ENCODE results near the gene FBXW8.

FBXW8 gene

DNA sequence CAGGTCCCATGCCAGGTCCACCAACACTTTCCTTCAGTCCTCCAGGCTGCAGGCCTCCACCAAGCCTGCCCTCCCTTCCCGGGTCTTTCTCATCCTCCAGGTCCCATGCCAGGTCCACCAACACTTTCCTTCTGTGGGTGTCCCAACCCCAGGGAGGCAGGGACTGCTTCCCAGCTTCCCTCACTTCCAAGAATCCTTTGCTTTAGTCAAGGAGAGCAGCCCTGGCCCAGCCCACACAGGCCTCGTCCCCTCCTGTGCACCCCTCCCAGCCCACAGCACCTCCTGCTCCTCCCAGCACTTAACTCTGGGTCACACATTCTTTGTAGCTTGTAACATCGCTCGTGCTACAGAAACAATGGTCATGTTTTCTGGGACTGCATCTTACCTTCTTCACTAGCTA is 115.6 kb downstream of the FBXW8 start:
- DNase-seq = no peak
- Histone ChIP-seq H2AFZ (ENCODE audit: low read length) (no peak overlapping the region), H3K9me3 (replicated peaks; ENCODE audit: insufficient read depth, low read length) (no peaks in the 10 kb centered on the region), H3K36me3 (replicated peaks; ENCODE audit: insufficient read depth, low read length) (no peaks in the 10 kb centered on the region), H3K27me3 (replicated peaks; ENCODE audit: insufficient read depth, low read length) (no peaks in the 10 kb centered on the region), H3K9me2 (replicated peaks; ENCODE audit: insufficient read depth, low read length) (no peaks in the 10 kb centered on the region), H3K4me1 (ENCODE audit: low read length) (peaks cover 21% of the 10 kb centered on the region), H4K20me1 (ENCODE audit: insufficient read depth, low read length) (no peaks in the 10 kb centered on the region), H3K4me2 (ENCODE audit: low read depth, low read length) (no peak overlapping the region), H3K9ac (ENCODE audit: low read length) (peak overlapping the region; percentile 64; the same call in 1 of the 2 replicates), H3F3A (ENCODE audit: insufficient read depth, low read length) (peaks cover 12% of the 10 kb centered on the region; the same call in 1 of the 2 replicates), H3K4me3 (ENCODE audit: low read length) (no peak overlapping the region), H3K27ac (ENCODE audit: low read length) (peak overlapping the region; percentile 99; the same call in 1 of the 2 replicates), H3K79me2 (ENCODE audit: low read length) (0 out of 2 replicates have a peak, but pooled peaks cover 9% of the 10 kb centered on the region)
- TF ChIP-seq CTCF (IDR thresholded peaks at IDR 0.05; ENCODE audit: low read length) (no peak), EZH2 (optimal IDR thresholded peaks at IDR 0.05; ENCODE audit: low read depth, low read length) (no peak), EZH2phosphoT487 (IDR thresholded peaks at IDR 0.05; ENCODE audit: low read length) (no peak)

DNA sequence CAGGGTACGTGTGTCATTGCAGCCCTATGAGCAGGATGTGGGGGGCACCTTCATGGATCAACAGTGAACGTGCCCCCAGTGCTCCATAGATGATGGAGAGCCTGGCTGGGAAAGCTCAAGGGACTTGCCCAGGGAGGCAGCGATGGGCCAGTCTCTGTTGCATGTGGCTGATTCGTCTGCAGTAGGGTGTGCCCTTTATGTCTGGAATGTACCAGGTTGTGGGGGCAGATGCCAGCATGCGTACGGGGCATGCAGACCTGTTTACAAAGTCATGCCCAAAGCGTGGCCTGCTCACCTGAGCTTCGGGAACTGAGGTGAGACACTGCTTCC is 116.1 kb downstream of the FBXW8 start:
- Histone ChIP-seq H3K9me3 (replicated peaks; ENCODE audit: insufficient read depth, low read length) (no peaks in the 10 kb centered on the region), H4K20me1 (ENCODE audit: insufficient read depth, low read length) (no peaks in the 10 kb centered on the region), H2AFZ (ENCODE audit: low read length) (no peak overlapping the region), H3K4me3 (ENCODE audit: low read length) (no peak overlapping the region), H3K4me1 (ENCODE audit: low read length) (peaks cover 21% of the 10 kb centered on the region), H3K4me2 (ENCODE audit: low read depth, low read length) (no peak overlapping the region), H3K36me3 (replicated peaks; ENCODE audit: insufficient read depth, low read length) (no peaks in the 10 kb centered on the region), H3K27me3 (replicated peaks; ENCODE audit: insufficient read depth, low read length) (no peaks in the 10 kb centered on the region), H3F3A (ENCODE audit: insufficient read depth, low read length) (peaks cover 12% of the 10 kb centered on the region; the same call in 1 of the 2 replicates), H3K79me2 (ENCODE audit: low read length) (0 out of 2 replicates have a peak, but pooled peaks cover 9% of the 10 kb centered on the region), H3K9ac (ENCODE audit: low read length) (no peak overlapping the region), H3K9me2 (replicated peaks; ENCODE audit: insufficient read depth, low read length) (no peaks in the 10 kb centered on the region), H3K27ac (ENCODE audit: low read length) (no peak overlapping the region)
- no peak for DNase-seq
- TF ChIP-seq EZH2 (optimal IDR thresholded peaks at IDR 0.05; ENCODE audit: low read depth, low read length) (no peak), EZH2phosphoT487 (IDR thresholded peaks at IDR 0.05; ENCODE audit: low read length) (no peak), CTCF (IDR thresholded peaks at IDR 0.05; ENCODE audit: low read length) (no peak)

- TF ChIP-seq EZH2 (optimal IDR thresholded peaks at IDR 0.05; ENCODE audit: low read depth, low read length) = no peak
- no peak for TF ChIP-seq EZH2phosphoT487 (IDR thresholded peaks at IDR 0.05; ENCODE audit: low read length)
- TF ChIP-seq CTCF (IDR thresholded peaks at IDR 0.05; ENCODE audit: low read length) = no peak
- H3K4me3 ChIP-seq (ENCODE audit: low read length) = no peak overlapping the region
- H3F3A ChIP-seq (ENCODE audit: insufficient read depth, low read length) = peaks cover 12% of the 10 kb centered on the region; the same call in 1 of the 2 replicates
- H3K4me1 ChIP-seq (ENCODE audit: low read length) = peaks cover 21% of the 10 kb centered on the region
- no peaks in the 10 kb centered on the region for H3K9me2 ChIP-seq (replicated peaks; ENCODE audit: insufficient read depth, low read length)
- H3K27ac ChIP-seq (ENCODE audit: low read length) = no peak overlapping the region
- no peak for DNase-seq
- H3K9me3 ChIP-seq (replicated peaks; ENCODE audit: insufficient read depth, low read length) = no peaks in the 10 kb centered on the region
- no peaks in the 10 kb centered on the region for H3K27me3 ChIP-seq (replicated peaks; ENCODE audit: insufficient read depth, low read length)
- H3K79me2 ChIP-seq (ENCODE audit: low read length) = 0 out of 2 replicates have a peak, but pooled peaks cover 9% of the 10 kb centered on the region
- H3K36me3 ChIP-seq (replicated peaks; ENCODE audit: insufficient read depth, low read length) = no peaks in the 10 kb centered on the region
- H4K20me1 ChIP-seq (ENCODE audit: insufficient read depth, low read length) = no peaks in the 10 kb centered on the region
- no peak overlapping the region for H3K4me2 ChIP-seq (ENCODE audit: low read depth, low read length)
- H2AFZ ChIP-seq (ENCODE audit: low read length) = no peak overlapping the region
- no peak overlapping the region for H3K9ac ChIP-seq (ENCODE audit: low read length)
Observed at GRCh38 chr12:117027251-117028086, 116.7 kb downstream of the FBXW8 start.

All from MM.1S (cell line).